ENCODE data around the gene C1orf198. TPM values are rescaled to one million over a fixed set of nuclear protein-coding genes. Genes with fewer than 3 reads are reported as not detected.

The C1orf198 gene
- total and polyA plus RNA-seq, 2 of the 8 experiments (the other 6 are each of a cell fraction or from before 2014, with no cell fraction given), result 30.6 to 45.0 TPM

DNA sequence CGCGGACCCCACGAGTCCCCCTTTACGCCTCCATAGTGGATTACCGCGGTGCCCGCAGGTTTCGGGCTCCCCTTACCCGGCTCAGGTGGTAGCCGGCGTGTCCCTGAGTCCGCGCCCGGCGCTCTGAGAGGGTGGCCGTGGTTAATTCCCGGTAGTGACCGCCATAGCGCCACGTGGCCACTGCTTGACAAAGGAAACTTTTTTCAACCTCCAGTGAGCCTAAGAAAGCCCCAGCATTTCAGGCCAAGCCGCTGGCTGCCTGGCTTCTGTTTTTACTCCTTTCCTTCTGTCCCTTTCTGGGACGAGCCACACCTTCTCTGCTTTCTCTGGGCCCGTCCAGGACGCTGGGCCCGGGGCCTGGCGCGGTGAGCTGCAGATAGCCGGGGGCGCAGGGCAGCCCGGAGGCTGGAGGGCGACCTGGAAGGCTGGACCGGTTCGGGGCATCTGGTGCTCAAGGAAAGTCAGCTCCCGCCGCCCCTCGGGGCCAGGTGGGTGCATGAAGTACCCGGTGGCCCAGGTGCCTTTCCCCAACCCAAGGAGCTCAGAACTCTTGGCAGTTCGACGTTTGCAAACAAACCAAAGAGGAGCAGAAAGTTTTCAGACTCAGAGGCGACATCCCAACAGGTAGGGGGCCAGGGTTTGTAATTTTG is 540 bp upstream of the C1orf198 start (continued):
- TF ChIP-seq MAFK (IDR thresholded peaks at IDR 0.05; ENCODE audit: low read depth, low read length) (no peak), SIRT6 (IDR thresholded peaks at IDR 0.05; ENCODE audit: low read length) (no peak), CBX8 (IDR thresholded peaks at IDR 0.05; ENCODE audit: borderline replicate concordance, low read depth, low read length) (no peak), EP300 (IDR thresholded peaks at IDR 0.05; ENCODE audit: borderline replicate concordance in 1 of 2, low read depth in 2 of 2, low read length in 2 of 2) (no peak), PHF8 (conservative IDR thresholded peaks at IDR 0.05; ENCODE audit: low read depth, low read length) (peak; percentile 40), RNF2 (IDR thresholded peaks at IDR 0.05; ENCODE audit: borderline replicate concordance, low read depth, low read length, missing control alignments, poor library complexity, severe bottlenecking) (no peak), RXRA (IDR thresholded peaks at IDR 0.05; ENCODE audit: insufficient read depth, low read depth, low read length) (no peak), CTCF (IDR thresholded peaks at IDR 0.05; ENCODE audit: control extremely low read depth in 1 of 3, insufficient read depth in 1 of 3, low read depth in 1 of 3, low read length in 3 of 3) (no peak), SRF (IDR thresholded peaks at IDR 0.05; ENCODE audit: low read depth, low read length) (no peak), SP4 (IDR thresholded peaks at IDR 0.05; ENCODE audit: low read length) (0 out of 2 replicates have a peak, but pooled peaks have one; percentile 44), SP1 (IDR thresholded peaks at IDR 0.05; ENCODE audit: low read depth, low read length) (no peak), GABPA (IDR thresholded peaks at IDR 0.05; ENCODE audit: borderline replicate concordance, insufficient read depth, low read length) (no peak), E2F6 (IDR thresholded peaks at IDR 0.05) (peak; percentile 77), SP2 (IDR thresholded peaks at IDR 0.05; ENCODE audit: low read length) (no peak), SAP30 (IDR thresholded peaks at IDR 0.05; ENCODE audit: insufficient read depth, insufficient replicate concordance, low read length) (no peak), CHD2 (IDR thresholded peaks at IDR 0.05; ENCODE audit: low read length) (no peak), BRCA1 (IDR thresholded peaks at IDR 0.05; ENCODE audit: low read depth, low read length) (no peak), POLR2A (IDR thresholded peaks at IDR 0.05; ENCODE audit: control extremely low read depth in 1 of 2, low read depth in 2 of 2, low read length in 2 of 2) (peak; percentile 59 to 74), RBBP5 (IDR thresholded peaks at IDR 0.05; ENCODE audit: borderline replicate concordance, low read depth, low read length) (no peak), TEAD4 (IDR thresholded peaks at IDR 0.05; ENCODE audit: low read depth, low read length) (no peak)
- TF ChIP-seq, protein P1, sequence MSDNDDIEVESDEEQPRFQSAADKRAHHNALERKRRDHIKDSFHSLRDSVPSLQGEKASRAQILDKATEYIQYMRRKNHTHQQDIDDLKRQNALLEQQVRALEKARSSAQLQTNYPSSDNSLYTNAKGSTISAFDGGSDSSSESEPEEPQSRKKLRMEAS (IDR thresholded peaks at IDR 0.05), result peak; percentile 97
